ENCODE measurements around the gene ACTN2.

DNA sequence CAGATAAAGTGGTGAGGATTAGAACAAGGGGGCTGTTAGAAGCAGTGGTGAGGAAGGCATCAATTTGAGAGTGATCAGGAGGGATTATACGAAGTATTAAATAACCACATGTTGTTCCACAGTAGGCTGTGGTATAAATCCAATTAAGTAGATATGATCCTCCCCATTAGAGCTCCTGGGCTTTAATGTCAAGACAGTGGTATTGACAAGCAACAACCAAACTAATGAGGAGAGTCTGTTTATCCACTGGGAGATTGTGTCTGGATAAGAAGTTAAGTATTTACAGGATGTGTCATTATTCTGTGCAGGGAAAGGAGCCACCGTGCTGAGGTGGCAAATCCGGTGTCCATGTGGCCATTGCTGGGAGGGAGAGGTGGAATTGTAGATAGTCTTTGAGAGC is 5.8 kb downstream of the ACTN2 start:
- TF ChIP-seq POLR2AphosphoS5 (IDR thresholded peaks at IDR 0.05; ENCODE audit: low read depth, low read length) (no peak), POLR2A (IDR thresholded peaks at IDR 0.05; ENCODE audit: low read depth, low read length) (no peak)
